HEK293 (cell line): ENCODE results near the gene PRUNE1.

Experiments used
- MEIS1 ChIP-seq: sonication (generic); formaldehyde crosslinking; IDR thresholded peaks from 2 replicates; pipeline ENCODE4 v1.8.1; 2022; ENCODE audit warnings: missing genetic modification reagents, mild to moderate bottlenecking, borderline replicate concordance
- ZNF175 ChIP-seq: fragments of 450-650 bp; formaldehyde crosslinking; IDR thresholded peaks from 2 replicates; pipeline ENCODE4 v1.5.1; 2016; ENCODE audit warnings: missing biosample characterization, missing genetic modification characterization

DNA sequence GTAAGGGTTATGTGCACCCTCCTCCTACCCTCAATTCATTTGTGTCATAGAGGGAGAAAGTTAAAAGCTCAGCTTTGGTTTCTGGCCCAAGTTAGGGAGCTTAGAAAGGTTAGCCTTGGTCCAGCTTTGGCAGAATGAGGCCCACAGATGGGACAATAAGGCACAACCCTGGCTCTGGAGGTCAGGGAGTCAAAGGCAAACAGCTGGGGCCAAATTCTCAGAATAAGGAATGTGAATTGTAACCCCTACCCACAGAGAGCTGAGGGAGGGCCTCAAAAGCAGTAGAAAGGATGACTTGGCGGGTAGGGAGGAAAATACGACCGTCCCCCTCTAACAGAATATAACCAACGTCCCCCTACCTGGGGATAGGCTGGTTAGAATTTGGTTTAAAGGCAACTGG, 42.6 kb upstream of the PRUNE1 start:
- no peak for TF ChIP-seq ZNF175
- no peak for TF ChIP-seq MEIS1
